SK-N-MC (cell line): Measurements from ENCODE around the gene PPP3R1.

Experiments used
- DNase-seq: peaks from one replicate; pipeline ENCODE4 v3.0.0-alpha.2; 2011; ENCODE audit warnings: low read depth, low spot score
- H3K27ac ChIP-seq: fragments of 200-600 bp; sonication (generic); 2 replicates; pipeline ENCODE4 v1.5.1; 2016; ENCODE audit warnings: mixed run types
- H3K36me3 ChIP-seq: fragments of 200-600 bp; sonication (generic); 2 replicates; pipeline ENCODE4 v1.6.1; 2017; ENCODE audit warnings: antibody characterized with exemption, low read length, mixed read lengths; ENCODE audit not compliant: insufficient read depth
- H3K4me3 ChIP-seq: fragments of 200-600 bp; sonication (generic); 2 replicates; pipeline ENCODE4 v1.5.1; 2016
- H3K9ac ChIP-seq: fragments of 200-600 bp; sonication (generic); 2 replicates; pipeline ENCODE4 v1.8.0; 2017; ENCODE audit warnings: mixed run types, mixed read lengths; ENCODE audit not compliant: insufficient read length
- H3K9me3 ChIP-seq: fragments of 200-600 bp; sonication (generic); 2 replicates; pipeline ENCODE4 v1.6.1; 2017; ENCODE audit warnings: low read depth, mild to moderate bottlenecking, antibody characterized with exemption, low read length, moderate library complexity, mixed read lengths
- EZH2 ChIP-seq: fragments of 200-600 bp; sonication (generic); IDR thresholded peaks from one replicate; pipeline ENCODE4 v1.6.1; 2017; ENCODE audit warnings: antibody characterized with exemption
- FOXP2 ChIP-seq: optimal IDR thresholded peaks from 2 replicates; pipeline ENCODE3; 2011; ENCODE audit warnings: mild to moderate bottlenecking, moderate library complexity; ENCODE audit not compliant: insufficient read depth; ENCODE audit errors: extremely low read length, control extremely low read depth
- POLR2AphosphoS5 ChIP-seq: IDR thresholded peaks from 2 replicates; pipeline ENCODE4 v1.6.1; 2012; ENCODE audit warnings: mild to moderate bottlenecking, low read depth, low read length, borderline replicate concordance

PPP3R1 gene

DNA sequence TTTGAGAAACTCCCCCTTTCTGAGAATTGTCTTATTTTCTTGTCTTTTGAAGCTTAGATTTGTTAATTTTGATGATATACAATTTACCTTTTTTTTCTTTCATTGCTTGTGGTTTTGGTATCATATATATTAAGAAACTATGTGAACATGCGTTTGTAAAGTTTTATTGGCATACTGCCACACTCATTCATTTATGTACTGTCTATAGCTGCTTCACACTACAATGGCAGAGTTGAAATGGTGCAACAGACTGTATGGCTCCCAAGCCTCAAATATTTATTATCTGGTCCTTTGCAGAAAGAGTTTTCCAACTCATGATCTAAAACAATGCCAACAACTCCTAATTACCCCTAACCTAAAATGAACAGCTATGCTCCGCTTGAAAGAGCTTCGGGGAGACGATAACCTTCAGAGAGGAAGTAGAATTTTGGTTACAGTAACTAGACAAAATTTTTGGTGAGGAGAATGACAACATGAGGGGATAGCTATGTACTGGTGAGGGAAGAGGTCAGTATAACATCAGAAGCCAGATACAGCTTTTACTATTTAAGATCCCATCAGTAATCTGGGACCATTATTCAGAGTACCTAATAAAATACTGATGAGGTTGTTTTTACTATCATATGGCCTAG is 16.1 kb downstream of the PPP3R1 start:
- DNase-seq = no peak
- Histone ChIP-seq H3K36me3 (0 out of 2 replicates have a peak, but pooled peaks cover 7% of the 10 kb centered on the region), H3K9me3 (no peaks in the 10 kb centered on the region), H3K9ac (no peak overlapping the region), H3K27ac (peak overlapping the region; percentile 60; the same call in 1 of the 2 replicates), H3K4me3 (peak overlapping the region; percentile 4; the same call in 1 of the 2 replicates)
- TF ChIP-seq EZH2 = no peak
- TF ChIP-seq POLR2AphosphoS5 = no peak
- no peak for TF ChIP-seq FOXP2

DNA sequence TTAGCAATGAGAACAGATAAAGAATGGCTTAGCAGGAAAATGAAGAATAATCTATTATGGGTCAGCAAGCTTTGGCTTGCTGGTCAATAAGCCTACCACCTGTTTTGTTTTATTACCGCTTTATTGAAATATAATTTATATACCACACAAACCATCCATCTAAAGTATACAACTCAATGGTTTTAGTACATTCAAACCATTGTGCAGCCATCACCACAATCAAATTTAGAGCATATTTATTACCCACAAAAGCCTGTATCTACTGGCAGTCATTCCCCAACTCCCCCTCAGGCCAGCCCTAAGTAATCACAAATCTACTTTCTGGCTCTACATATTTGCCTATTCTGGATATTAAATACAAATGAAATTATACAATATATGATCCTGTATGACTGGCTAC is 17.2 kb downstream of the PPP3R1 start:
- Histone ChIP-seq H3K27ac (peak overlapping the region; percentile 55; the same call in 1 of the 2 replicates), H3K9ac (no peak overlapping the region), H3K9me3 (no peaks in the 10 kb centered on the region), H3K36me3 (0 out of 2 replicates have a peak, but pooled peaks cover 14% of the 10 kb centered on the region), H3K4me3 (no peak overlapping the region)
- DNase-seq = no peak
- TF ChIP-seq EZH2 (no peak), FOXP2 (no peak), POLR2AphosphoS5 (no peak)

- no peak for DNase-seq
- TF ChIP-seq POLR2AphosphoS5 = peak; percentile 15; the same call in 1 of the 2 replicates
- TF ChIP-seq FOXP2 = no peak
- no peak overlapping the region for H3K9ac ChIP-seq
- peak overlapping the region; percentile 55; the same call in 1 of the 2 replicates for H3K27ac ChIP-seq
- peaks cover 18% of the 10 kb centered on the region; the same call in 1 of the 2 replicates for H3K36me3 ChIP-seq
- no peaks in the 10 kb centered on the region for H3K9me3 ChIP-seq
- H3K4me3 ChIP-seq = no peak overlapping the region
Measured at GRCh38 chr2:68234405-68234804, 17.9 kb downstream of the PPP3R1 start.

GRCh38 chr2:68231061-68231372 is 21.3 kb downstream of the PPP3R1 start:
- DNase-seq = no peak
- TF ChIP-seq EZH2 (no peak), FOXP2 (no peak), POLR2AphosphoS5 (no peak)
- no peaks in the 10 kb centered on the region for H3K9me3 ChIP-seq

GRCh38 chr2:68230241-68231060 is 21.9 kb downstream of the PPP3R1 start:
- Histone ChIP-seq H3K9ac (no peak overlapping the region), H3K27ac (peak overlapping the region; percentile 58), H3K4me3 (no peak overlapping the region; the same call in 1 of the 2 replicates), H3K36me3 (peaks cover 33% of the 10 kb centered on the region), H3K9me3 (no peaks in the 10 kb centered on the region)
- no peak for DNase-seq
- TF ChIP-seq EZH2 (no peak), FOXP2 (no peak), POLR2AphosphoS5 (no peak)

More at GRCh38 chr2:68231061-68231372, 21.3 kb downstream of the PPP3R1 start:
- no peak overlapping the region for H3K9ac ChIP-seq
- H3K27ac ChIP-seq = peak overlapping the region; percentile 58
- H3K4me3 ChIP-seq = peak overlapping the region; percentile 23; the same call in 1 of the 2 replicates
- peaks cover 27% of the 10 kb centered on the region for H3K36me3 ChIP-seq

DNA sequence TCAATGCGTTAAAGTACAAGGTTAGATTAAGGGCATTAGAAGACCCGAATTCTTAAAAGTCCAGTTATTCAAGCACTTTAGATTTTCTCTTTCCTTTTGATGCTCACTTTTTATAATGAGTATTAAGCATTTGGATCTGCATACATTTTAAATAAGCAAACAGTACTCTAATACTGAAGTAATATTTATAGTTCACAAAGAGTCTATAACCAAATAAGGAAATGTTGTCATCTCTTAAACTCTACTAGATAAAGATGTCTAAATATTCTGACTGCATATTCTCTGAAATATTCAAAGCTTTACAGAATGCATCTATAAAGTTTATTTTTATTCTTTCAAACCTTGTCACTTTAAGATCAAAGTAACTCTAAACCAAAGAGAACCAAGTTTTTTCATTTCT is 25.5 kb downstream of the PPP3R1 start:
- Histone ChIP-seq H3K27ac (peak overlapping the region; percentile 62; the same call in 1 of the 2 replicates), H3K36me3 (peaks cover 56% of the 10 kb centered on the region), H3K9ac (no peak overlapping the region), H3K4me3 (no peak overlapping the region), H3K9me3 (peaks cover 6% of the 10 kb centered on the region; the same call in 1 of the 2 replicates)
- TF ChIP-seq POLR2AphosphoS5 = no peak
- TF ChIP-seq FOXP2 = no peak
- TF ChIP-seq EZH2 = no peak
- no peak for DNase-seq

GRCh38 chr2:68225119-68225632 is 27.2 kb downstream of the PPP3R1 start:
- no peak for TF ChIP-seq FOXP2
- no peak for TF ChIP-seq EZH2
- TF ChIP-seq POLR2AphosphoS5 = no peak
- DNase-seq = no peak
- Histone ChIP-seq H3K9ac (no peak overlapping the region), H3K4me3 (no peak overlapping the region), H3K9me3 (peaks cover 6% of the 10 kb centered on the region; the same call in 1 of the 2 replicates), H3K36me3 (peaks cover 64% of the 10 kb centered on the region), H3K27ac (no peak overlapping the region)

DNA sequence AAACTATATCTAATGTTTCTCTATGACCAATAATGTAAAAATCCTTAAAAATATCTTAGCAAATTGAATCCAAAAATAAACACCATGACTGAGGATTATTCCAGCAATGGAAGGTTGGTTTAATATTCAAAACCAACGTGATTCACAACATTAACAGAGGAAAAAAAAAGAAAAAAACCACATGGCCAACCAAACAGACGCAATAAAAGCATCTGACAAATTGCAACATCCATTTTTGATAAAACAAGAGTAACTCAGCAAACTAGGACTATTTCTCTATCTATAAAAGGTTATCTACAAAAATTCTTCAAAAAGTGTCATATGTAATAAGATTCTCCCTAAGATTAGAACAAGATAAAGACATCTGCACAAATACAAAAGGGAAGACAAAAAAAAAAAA is 28.9 kb downstream of the PPP3R1 start:
- TF ChIP-seq FOXP2 = no peak
- TF ChIP-seq EZH2 = no peak
- no peak for TF ChIP-seq POLR2AphosphoS5
- Histone ChIP-seq H3K4me3 (no peak overlapping the region), H3K9ac (no peak overlapping the region), H3K9me3 (peaks cover 6% of the 10 kb centered on the region; the same call in 1 of the 2 replicates), H3K36me3 (peaks cover 56% of the 10 kb centered on the region), H3K27ac (no peak overlapping the region)
- no peak for DNase-seq
